ENCODE data around the gene PTGIS. TPM values are rescaled to one million over a fixed set of nuclear protein-coding genes. Genes with fewer than 3 reads are reported as not detected.
A peak's percentile ranks its signal among the peaks of the same experiment; 100 is the strongest.

Gene PTGIS
- total RNA-seq, 4 donors from 2014 or later, result 3.5 to 30.5 (median 11.1) TPM

- DNase-seq, result no peak
- TF ChIP-seq POLR2A (IDR thresholded peaks at IDR 0.05), result no peak
- no peak for TF ChIP-seq CTCF (IDR thresholded peaks at IDR 0.05)
- Histone ChIP-seq H3K27me3 (no peaks in the 10 kb centered on the region), H3K9me3 (no peaks in the 10 kb centered on the region), H3K4me3 (no peak overlapping the region), H3K27ac (no peak overlapping the region), H3K36me3 (no peaks in the 10 kb centered on the region), H3K4me1 (peaks cover 0 to 8% (median 1%) of the 10 kb centered on the region in 4 donors)
Observed at GRCh38 chr20:49592120-49592519, 24.2 kb upstream of the PTGIS start.

GRCh38 chr20:49591217-49591865 lies 23.4 kb upstream of the PTGIS start:
- H3K27ac ChIP-seq, result peak overlapping the region in 1 of 4 donors; percentile 22
- no peak overlapping the region for H3K4me3 ChIP-seq
- no peaks in the 10 kb centered on the region for H3K36me3 ChIP-seq
- H3K9me3 ChIP-seq, result no peaks in the 10 kb centered on the region
- no peaks in the 10 kb centered on the region for H3K27me3 ChIP-seq
- DNase-seq, result no peak
- TF ChIP-seq CTCF (IDR thresholded peaks at IDR 0.05) (no peak), POLR2A (IDR thresholded peaks at IDR 0.05) (no peak)
- H3K4me1 ChIP-seq, result peaks cover 0 to 8% (median 1%) of the 10 kb centered on the region in 4 donors

DNA sequence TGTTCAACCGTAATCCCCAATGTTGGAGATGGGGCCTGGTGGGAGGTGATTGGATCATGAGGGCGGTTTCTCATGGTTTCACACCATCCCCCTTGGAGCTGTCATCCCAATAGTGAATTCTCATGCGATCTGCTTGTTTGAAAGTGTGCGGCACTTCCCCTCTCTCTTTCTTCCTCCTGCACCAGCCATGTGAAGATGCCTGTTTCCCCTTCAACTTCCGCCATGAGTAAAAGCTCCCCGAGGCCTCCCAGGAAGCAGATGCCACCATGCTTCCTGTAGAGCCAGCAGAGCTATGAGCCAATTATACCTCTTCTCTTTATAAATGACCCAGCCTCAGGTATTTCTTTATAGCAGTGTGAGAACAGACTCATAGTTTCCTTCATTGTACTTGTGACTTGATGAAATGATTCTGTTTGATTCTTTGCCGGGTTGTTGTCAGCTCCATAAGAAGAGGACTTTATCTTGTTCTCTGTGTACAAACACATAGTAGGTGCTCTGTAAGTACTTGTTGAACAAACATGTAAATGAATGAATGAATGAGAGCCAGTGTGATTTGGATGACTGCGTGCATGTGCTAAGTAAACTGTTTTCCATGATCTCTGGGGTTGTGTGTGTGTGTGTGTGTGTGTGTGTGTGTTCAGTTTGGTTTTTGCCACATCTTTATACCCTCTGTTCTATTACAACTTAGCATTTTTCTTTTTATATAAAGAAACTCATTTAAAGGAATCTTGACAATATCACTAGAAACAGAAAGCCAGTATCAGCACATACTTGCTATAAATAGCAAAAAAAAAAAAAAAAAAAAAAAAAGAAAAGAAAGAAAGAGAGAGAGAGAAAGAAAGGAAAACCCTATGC lies 22.5 kb upstream of the PTGIS start:
- TF ChIP-seq POLR2A (IDR thresholded peaks at IDR 0.05), result no peak
- TF ChIP-seq CTCF (IDR thresholded peaks at IDR 0.05), result no peak
- DNase-seq, result no peak
- H3K9me3 ChIP-seq, result no peaks in the 10 kb centered on the region
- H3K4me3 ChIP-seq, result no peak overlapping the region
- no peak overlapping the region for H3K27ac ChIP-seq
- H3K36me3 ChIP-seq, result no peaks in the 10 kb centered on the region
- H3K27me3 ChIP-seq, result no peaks in the 10 kb centered on the region
- H3K4me1 ChIP-seq, result peaks cover 0 to 3% (median under 1%) of the 10 kb centered on the region in 4 donors

DNA sequence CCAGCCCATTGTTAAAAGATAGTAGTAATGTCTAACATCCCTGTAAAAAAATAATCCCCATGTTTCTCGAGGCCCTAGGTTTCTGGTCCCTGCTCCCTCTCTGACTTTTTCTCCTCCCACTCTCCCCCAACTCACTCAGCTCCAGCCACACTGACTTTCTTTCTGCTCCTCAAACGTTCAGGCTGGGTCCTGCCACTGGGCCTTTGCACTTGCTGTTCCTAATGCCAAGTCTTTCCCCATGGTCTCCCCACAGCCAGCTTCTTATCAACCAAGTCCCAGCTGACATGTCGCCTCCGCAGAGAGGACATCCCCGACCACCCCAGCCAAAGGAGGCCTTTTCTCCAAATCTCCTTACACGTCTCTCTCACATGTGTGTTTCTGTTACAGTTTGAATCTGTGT lies 21.8 kb upstream of the PTGIS start:
- no peak overlapping the region for H3K4me3 ChIP-seq
- no peak for TF ChIP-seq CTCF (IDR thresholded peaks at IDR 0.05)
- no peak for TF ChIP-seq POLR2A (IDR thresholded peaks at IDR 0.05)
- H3K27me3 ChIP-seq, result no peaks in the 10 kb centered on the region
- DNase-seq, result no peak
- no peaks in the 10 kb centered on the region for H3K9me3 ChIP-seq
- H3K27ac ChIP-seq, result no peak overlapping the region
- H3K36me3 ChIP-seq, result no peaks in the 10 kb centered on the region
- H3K4me1 ChIP-seq, result peaks cover 0 to 3% (median 1%) of the 10 kb centered on the region in 4 donors

DNA sequence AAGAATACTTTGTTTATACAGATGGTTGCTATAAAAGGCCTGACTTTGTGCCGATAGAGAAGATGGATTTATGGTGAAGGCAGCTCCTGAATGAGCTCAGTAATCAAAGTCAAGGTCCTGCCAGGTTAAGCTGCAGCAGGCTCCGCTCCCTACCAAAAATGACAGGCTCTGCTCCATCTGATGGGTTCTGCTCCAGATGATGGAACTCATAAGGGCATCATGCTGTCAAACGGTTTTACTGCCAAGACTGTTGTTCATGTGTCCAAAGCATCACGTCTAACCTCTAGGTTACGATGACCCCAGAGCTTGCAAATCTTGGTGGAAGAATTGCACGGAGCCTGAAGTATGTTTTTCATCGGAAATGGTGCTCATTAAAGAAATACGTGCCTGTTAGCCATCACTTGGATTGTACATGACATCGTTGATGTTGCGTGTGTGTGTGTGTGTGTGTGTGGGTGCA lies 19.2 kb upstream of the PTGIS start:
- Histone ChIP-seq H3K9me3 (no peaks in the 10 kb centered on the region), H3K36me3 (no peaks in the 10 kb centered on the region), H3K4me1 (peaks cover 0 to 17% (median 0%) of the 10 kb centered on the region in 4 donors), H3K4me3 (no peak overlapping the region), H3K27ac (peak overlapping the region in 1 of 4 donors; percentile 19), H3K27me3 (no peaks in the 10 kb centered on the region)
- no peak for TF ChIP-seq POLR2A (IDR thresholded peaks at IDR 0.05)
- no peak for TF ChIP-seq CTCF (IDR thresholded peaks at IDR 0.05)
- no peak for DNase-seq

Data from Peyer's patch (tissue), 4 donors.